Hematopoietic multipotent progenitor cell treated with erythropoietin and hydrocortisone succinate and interleukin-3 and kit ligand, for 17 days (in vitro differentiated cells): ENCODE measurements around the gene CATSPERD.

Source experiments
- DNase-seq: peaks from one replicate; pipeline ENCODE4 v3.0.0-alpha.2; 2015; ENCODE audit warnings: low spot score

The CATSPERD gene

DNA sequence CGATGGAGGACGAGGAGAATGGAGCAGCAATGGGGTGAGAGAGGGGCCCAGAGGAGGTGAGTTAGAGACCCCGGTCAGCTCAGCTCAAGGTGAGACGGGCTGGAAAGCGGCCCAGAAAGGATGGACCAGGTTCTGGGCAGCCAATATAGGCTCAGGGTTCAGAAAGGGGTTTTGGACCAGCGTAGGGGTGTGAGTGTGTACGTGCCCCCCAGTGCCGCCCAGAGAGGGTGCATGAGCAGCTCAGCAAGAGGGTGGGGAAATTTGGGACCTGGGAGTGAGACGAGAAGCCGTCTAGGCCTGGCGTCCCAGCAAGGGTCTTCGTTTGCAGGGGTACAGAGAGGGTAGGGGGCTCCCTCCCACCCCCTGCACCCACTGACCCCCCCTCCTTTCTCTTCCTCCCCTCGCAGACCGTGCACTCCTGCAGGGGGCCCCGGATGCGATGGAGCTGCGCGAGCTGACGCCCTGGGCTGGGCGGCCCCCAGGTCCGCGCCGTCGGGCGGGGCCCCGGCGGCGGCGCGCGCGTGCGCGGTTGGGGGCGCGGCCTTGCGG, 107.0 kb downstream of the CATSPERD start:
- no peak for DNase-seq

DNA sequence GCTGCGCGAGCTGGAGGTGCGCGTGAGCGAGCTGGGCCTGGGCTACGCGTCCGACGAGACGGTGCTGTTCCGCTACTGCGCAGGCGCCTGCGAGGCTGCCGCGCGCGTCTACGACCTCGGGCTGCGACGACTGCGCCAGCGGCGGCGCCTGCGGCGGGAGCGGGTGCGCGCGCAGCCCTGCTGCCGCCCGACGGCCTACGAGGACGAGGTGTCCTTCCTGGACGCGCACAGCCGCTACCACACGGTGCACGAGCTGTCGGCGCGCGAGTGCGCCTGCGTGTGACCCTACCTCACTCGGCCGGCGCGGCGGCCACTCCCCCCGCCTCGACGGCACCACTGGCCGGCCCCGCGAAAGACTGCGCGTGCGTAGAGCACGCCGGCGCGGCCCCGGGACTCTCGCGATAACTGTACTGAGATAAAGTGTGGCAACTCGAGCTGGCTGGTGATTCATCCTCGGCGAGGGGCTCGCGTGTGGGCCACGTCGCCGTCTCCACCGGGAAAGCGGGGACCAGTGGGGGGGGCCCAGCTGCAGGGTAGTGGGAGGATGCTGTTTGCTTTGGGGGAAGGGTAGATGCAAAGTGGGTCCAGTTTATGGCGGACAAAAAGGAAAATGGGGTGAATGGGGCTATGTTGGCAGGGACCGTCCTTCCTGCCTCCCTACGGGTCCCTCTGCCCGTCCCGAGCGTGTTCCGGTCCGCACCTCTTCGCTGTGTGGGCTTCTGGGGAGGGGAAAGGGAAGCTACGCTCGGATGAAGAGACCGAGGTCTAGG, 107.6 kb downstream of the CATSPERD start:
- DNase-seq = peak; percentile 80
